H1 (cell line): ENCODE measurements around the gene GTF2A2. TPM values are rescaled to one million over a fixed set of nuclear protein-coding genes. Genes with fewer than 3 reads are reported as not detected.

Experiments used
- CTCF ChIA-PET: fragments of 300-600 bp; sonication (Branson Sonifier 250); formaldehyde crosslinking; loops from one replicate; lab custom pipeline; 2021; ENCODE audit not compliant: partially characterized antibody; lab: Charles Lee
- POLR2A ChIA-PET: fragments of 300-600 bp; sonication (Branson Sonifier 250); formaldehyde crosslinking; loops from one replicate; lab custom pipeline; 2021; ENCODE audit warnings: inconsistent platforms; ENCODE audit not compliant: partially characterized antibody; lab: Charles Lee
- DNase-seq, 2 experiments: peaks; one replicate each; pipeline versions ENCODE4 v3.0.0 to v3.0.0-alpha.2; 2010 to 2022; ENCODE audit warnings: low spot score in 2 of 2, low read depth in 1 of 2, mixed read lengths in 1 of 2
- FAIRE-seq: peaks from 2 replicates; lab custom pipeline; 2011; peaks lifted over from hg19 to GRCh38; lab: Jason Lieb, UNC
- H2AFZ ChIP-seq: 2 replicates; pipeline ENCODE4 v1.8.1; 2012; ENCODE audit warnings: low read length, inconsistent platforms
- H2AK5ac ChIP-seq: 2 replicates; pipeline ENCODE4 v1.6.1; 2013; ENCODE audit warnings: low read depth, low read length
- H2BK120ac ChIP-seq: replicated peaks from 2 replicates; pipeline ENCODE3; 2013; ENCODE audit warnings: low read depth, low read length, inconsistent platforms
- H2BK12ac ChIP-seq: 2 replicates; pipeline ENCODE4 v1.6.1; 2013; ENCODE audit warnings: low read depth, low read length
- H2BK15ac ChIP-seq: 2 replicates; pipeline ENCODE4 v1.6.1; 2013; ENCODE audit warnings: low read length
- H2BK20ac ChIP-seq: 2 replicates; pipeline ENCODE4 v1.6.1; 2013; ENCODE audit warnings: low read length
- H2BK5ac ChIP-seq: 2 replicates; pipeline ENCODE4 v1.6.1; 2013; ENCODE audit warnings: low read depth, low read length
- H3K14ac ChIP-seq: 2 replicates; pipeline ENCODE4 v1.6.1; 2013; ENCODE audit warnings: inconsistent platforms; ENCODE audit not compliant: insufficient read length
- H3K18ac ChIP-seq: 2 replicates; pipeline ENCODE4 v1.6.1; 2013; ENCODE audit warnings: low read length; ENCODE audit errors: extremely low read depth
- H3K23ac ChIP-seq: 2 replicates; pipeline ENCODE4 v1.6.1; 2013; ENCODE audit warnings: inconsistent platforms; ENCODE audit not compliant: insufficient read length
- H3K23me2 ChIP-seq: 2 replicates; pipeline ENCODE4 v1.6.1; 2013; ENCODE audit warnings: low read depth, low read length
- H3K27ac ChIP-seq: 2 replicates; pipeline ENCODE4 v1.6.1; 2011; ENCODE audit warnings: low read depth, low read length, inconsistent platforms
- H3K27me3 ChIP-seq, 4 experiments: replicated peaks in 1 of 4; 1 replicate in 1 of 4; 2 replicates in 3 of 4; pipeline versions ENCODE4 v1.6.1 to v1.8.1; 2011 to 2013; ENCODE audit warnings: low read length in 3 of 4, mild to moderate bottlenecking in 3 of 4, inconsistent platforms in 2 of 4, mixed read lengths in 2 of 4, moderate library complexity in 1 of 4; ENCODE audit not compliant: control insufficient read depth in 3 of 4, insufficient read depth in 3 of 4; ENCODE audit errors: extremely low read depth in 1 of 4
- H3K36me3 ChIP-seq, 4 experiments: 2 replicates each; pipeline versions ENCODE4 v1.6.1 to v1.8.1; 2011 to 2013; ENCODE audit warnings: mild to moderate bottlenecking in 4 of 4, low read length in 3 of 4, moderate library complexity in 2 of 4, control low read depth in 1 of 4, inconsistent platforms in 1 of 4; ENCODE audit not compliant: insufficient read depth in 4 of 4, control insufficient read depth in 2 of 4
- H3K4ac ChIP-seq: replicated peaks from 2 replicates; pipeline ENCODE3; 2013; ENCODE audit warnings: low read length, low read depth, mixed read lengths, inconsistent platforms; ENCODE audit not compliant: insufficient read length
- H3K4me1 ChIP-seq, 4 experiments: replicated peaks in 1 of 4; 1 replicate in 1 of 4; 2 replicates in 3 of 4; pipeline versions ENCODE4 v1.6.1 to v1.8.1; 2011 to 2013; ENCODE audit warnings: low read length in 3 of 4, inconsistent platforms in 2 of 4, mixed read lengths in 1 of 4; ENCODE audit not compliant: insufficient read depth in 4 of 4, control insufficient read depth in 3 of 4
- H3K4me2 ChIP-seq, 2 experiments: 2 replicates each; pipeline versions ENCODE4 v1.6.1 to v1.8.1; 2011 to 2013; ENCODE audit warnings: low read depth in 2 of 2, low read length in 2 of 2, control low read depth in 1 of 2, inconsistent platforms in 1 of 2, mild to moderate bottlenecking in 1 of 2; ENCODE audit not compliant: insufficient read depth in 1 of 2
- H3K4me3 ChIP-seq, 4 experiments: fragments of 200-600, 300-600 bp in 1 of 4; sonication (generic), shearing (Covaris generic), sonication (Bioruptor Twin) in 1 of 4; 2 replicates each; pipeline versions ENCODE4 v1.5.1 to v1.8.1; 2011 to 2016; ENCODE audit warnings: low read length in 4 of 4, low read depth in 3 of 4, control low read depth in 2 of 4, inconsistent platforms in 2 of 4, mild to moderate bottlenecking in 2 of 4, mixed read lengths in 1 of 4, moderate library complexity in 1 of 4; ENCODE audit not compliant: insufficient read depth in 2 of 4; ENCODE audit errors: extremely low read depth in 1 of 4
- H3K56ac ChIP-seq: replicated peaks from 2 replicates; pipeline ENCODE3; 2013; ENCODE audit warnings: low read depth, mild to moderate bottlenecking, mixed read lengths, low read length, inconsistent platforms; ENCODE audit not compliant: insufficient read length
- H3K79me1 ChIP-seq: 2 replicates; pipeline ENCODE4 v1.6.1; 2013; ENCODE audit warnings: low read depth, low read length, control low read depth
- H3K79me2 ChIP-seq, 2 experiments: 2 replicates each; pipeline versions ENCODE4 v1.6.1 to v1.8.1; 2012 to 2013; ENCODE audit warnings: low read length in 2 of 2, mild to moderate bottlenecking in 2 of 2, inconsistent platforms in 1 of 2; ENCODE audit not compliant: insufficient read depth in 2 of 2, control insufficient read depth in 1 of 2
- H3K9ac ChIP-seq, 4 experiments: replicated peaks in 1 of 4; 1 replicate in 1 of 4; 2 replicates in 3 of 4; pipeline versions ENCODE4 v1.6.1 to v1.8.1; 2011 to 2013; ENCODE audit warnings: low read depth in 3 of 4, low read length in 3 of 4, control low read depth in 2 of 4, mild to moderate bottlenecking in 2 of 4, moderate library complexity in 2 of 4, inconsistent platforms in 1 of 4; ENCODE audit errors: extremely low read depth in 1 of 4
- H3K9me3 ChIP-seq, 2 experiments: 2 replicates each; pipeline versions ENCODE4 v1.6.1 to v1.8.1; 2012 to 2013; ENCODE audit warnings: mild to moderate bottlenecking in 2 of 2, moderate library complexity in 2 of 2, control low read depth in 1 of 2, inconsistent platforms in 1 of 2, low read depth in 1 of 2, low read length in 1 of 2, mixed read lengths in 1 of 2; ENCODE audit not compliant: insufficient read depth in 2 of 2
- H4K20me1 ChIP-seq, 2 experiments: replicated peaks in 1 of 2; 2 replicates each; pipeline versions ENCODE3 to v1.8.1; 2011 to 2013; ENCODE audit warnings: inconsistent platforms in 2 of 2, low read length in 2 of 2, mild to moderate bottlenecking in 1 of 2; ENCODE audit not compliant: insufficient read depth in 2 of 2, control insufficient read depth in 1 of 2
- H4K5ac ChIP-seq: 2 replicates; pipeline ENCODE4 v1.6.1; 2013; ENCODE audit warnings: low read length, low read depth, mixed read lengths, inconsistent platforms; ENCODE audit not compliant: insufficient read length
- H4K8ac ChIP-seq: 2 replicates; pipeline ENCODE4 v1.8.0; 2013; ENCODE audit warnings: mild to moderate bottlenecking, moderate library complexity, low read length, inconsistent platforms; ENCODE audit not compliant: insufficient read depth; ENCODE audit errors: extremely low read depth
- H4K91ac ChIP-seq: replicated peaks from 2 replicates; pipeline ENCODE3; 2013; ENCODE audit warnings: low read length, mixed read lengths, inconsistent platforms; ENCODE audit not compliant: insufficient read length
- BRCA1 ChIP-seq: IDR thresholded peaks from 2 replicates; pipeline ENCODE4 v1.6.1; 2012; ENCODE audit warnings: low read depth, low read length, improper control_type of control experiment
- GABPA ChIP-seq: IDR thresholded peaks from 2 replicates; pipeline ENCODE4 v1.6.1; 2011; ENCODE audit warnings: mild to moderate bottlenecking, low read length, moderate library complexity, borderline replicate concordance; ENCODE audit not compliant: insufficient read depth
- JUND ChIP-seq: IDR thresholded peaks from 2 replicates; pipeline ENCODE4 v1.6.1; 2011; ENCODE audit warnings: mild to moderate bottlenecking, improper control_type of control experiment, low read length
- KDM4A ChIP-seq: IDR thresholded peaks from one replicate; pipeline ENCODE4 v1.7.1; 2012; ENCODE audit warnings: low read depth, mild to moderate bottlenecking, moderate library complexity, low read length, inconsistent platforms; ENCODE audit not compliant: severe bottlenecking
- RBBP5 ChIP-seq: IDR thresholded peaks from 2 replicates; pipeline ENCODE4 v1.7.1; 2012; ENCODE audit warnings: low read depth, mild to moderate bottlenecking, inconsistent platforms, low read length, moderate library complexity, borderline replicate concordance
- SIN3A ChIP-seq, 2 experiments: IDR thresholded peaks in 1 of 2; conservative IDR thresholded peaks in 1 of 2; 2 replicates each; pipeline ENCODE4 v1.6.1; 2011 to 2012; ENCODE audit warnings: low read length in 2 of 2, improper control_type of control experiment in 1 of 2, low read depth in 1 of 2, mild to moderate bottlenecking in 1 of 2
- SP1 ChIP-seq: IDR thresholded peaks from 2 replicates; pipeline ENCODE4 v1.6.1; 2011; ENCODE audit warnings: low read depth, low read length
- TAF1 ChIP-seq: IDR thresholded peaks from 2 replicates; pipeline ENCODE4 v1.6.1; 2011; ENCODE audit warnings: mild to moderate bottlenecking, low read depth, low read length
- ZNF274 ChIP-seq: IDR thresholded peaks from 2 replicates; pipeline ENCODE4 v1.7.0; 2012; ENCODE audit warnings: low read length, borderline replicate concordance; ENCODE audit errors: extremely low read depth
- WGBS, 2 experiments: shearing (Covaris generic) in 1 of 2; methylation state at CpG; one replicate each; pipeline versions ENCODE4 v1.1.6 to v1.1.7; 2013 to 2015; ENCODE audit warnings: low lambda C conversion rate in 2 of 2, mixed read lengths in 2 of 2, inconsistent platforms in 1 of 2, low coverage in 1 of 2, missing lambda C conversion rate in 1 of 2; ENCODE audit not compliant: insufficient replicate concordance in 2 of 2, insufficient coverage in 1 of 2, insufficient read length in 1 of 2; ENCODE audit errors: extremely low coverage in 1 of 2, missing lambda C conversion rate in 1 of 2; 5-methylcytosine and 5-hydroxymethylcytosine counted together
- polyA plus RNA-seq, 7 experiments: library from polyadenylated mRNA; depleted of rRNA in 3 of 7; stranded (reverse) in 5 of 7; unstranded in 2 of 7; fragments of >200 nt in 5 of 7; fragments of 200-250 nt in 2 of 7; gene quantifications; 1 replicate in 5 of 7; 2 replicates in 1 of 7; 4 replicates in 1 of 7; pipeline versions ENCODE4 v1.2.1 to v1.2.3, GENCODE V29; 2011 to 2013; ENCODE audit warnings: missing spikeins in 2 of 7, mixed read lengths in 2 of 7
- total RNA-seq: library from RNA; stranded (reverse); fragmentation: NEBNext Ultra II Directional; extraction: Animal tissue kit (Norgen Biotek cat#: 25700); gene quantifications from 2 replicates; pipeline ENCODE4 v1.2.1, GENCODE V29; 2021
- TF ChIP-seq, protein P1 (sequence below): IDR thresholded peaks from 2 replicates; pipeline ENCODE4 v1.6.1; 2011; ENCODE audit warnings: low read depth, mild to moderate bottlenecking, low read length; ENCODE audit not compliant: insufficient read depth

Gene GTF2A2
- total and polyA plus RNA-seq, 2 of the 8 experiments (the other 6 are each of a cell fraction or from before 2014, with no cell fraction given) = 52.2 to 161 TPM

DNA sequence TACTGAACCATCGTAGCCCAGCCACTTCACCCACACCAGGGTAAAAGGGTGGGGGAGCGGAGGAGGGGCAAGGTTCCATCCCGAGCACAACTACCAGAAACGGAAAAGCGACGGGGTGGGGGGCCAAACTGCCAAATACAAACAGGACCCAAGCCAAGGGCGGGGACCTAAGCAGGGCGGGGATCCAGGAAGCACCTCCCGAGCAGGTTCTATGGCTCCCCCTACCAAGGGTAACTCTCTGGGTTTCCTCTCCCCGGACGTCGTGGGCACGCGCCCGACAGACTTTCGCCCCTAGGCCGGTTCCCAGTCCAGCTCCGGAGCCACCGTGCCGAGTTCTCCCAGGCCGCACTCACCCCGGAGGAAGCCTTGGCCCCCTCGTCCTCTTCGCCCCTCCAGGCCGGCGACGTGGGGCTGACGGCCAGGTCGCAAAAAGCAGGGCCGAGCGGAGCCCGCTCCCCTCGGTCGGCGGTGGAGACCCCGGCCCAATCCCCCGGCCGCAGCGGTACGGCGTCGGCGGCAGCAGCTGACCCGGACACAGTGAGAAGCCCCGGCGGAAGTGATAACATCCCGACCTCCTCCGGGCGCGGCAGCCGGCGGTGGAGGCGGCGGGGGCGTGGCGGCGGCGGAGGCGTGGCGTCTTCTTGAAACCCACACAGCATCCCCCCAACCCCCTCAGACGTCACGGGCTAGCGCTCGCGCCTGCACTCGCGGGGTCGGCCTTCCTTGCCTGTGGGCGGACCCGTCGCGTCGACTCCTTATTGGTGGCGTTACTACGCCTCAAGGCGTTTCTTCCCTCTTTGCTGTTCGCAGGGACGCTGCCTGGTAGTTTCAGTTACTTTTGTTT lies 31.7 kb upstream of the GTF2A2 start, which contains the start of gene BNIP2:
BNIP2 (minus strand) TSS at position 539 of the 844 bp plus-strand sequence. CDS start 6,863 bp downstream, outside the sequence.
- Histone ChIP-seq H3K18ac (peak within 1 kb of the TSS; percentile 99), H2AK5ac (no peak within 1 kb of the TSS), H3K9me3 (no peaks in the 10 kb centered on the region), H2BK12ac (peak within 1 kb of the TSS; percentile 55; the same call in 1 of the 2 replicates), H2AFZ (0 out of 2 replicates have a peak within 1 kb of the TSS, but pooled peaks have one; percentile 36), H3K4me2 (peak within 1 kb of the TSS; percentile 68 to 77), H4K8ac (peak within 1 kb of the TSS; percentile 82; the same call in 1 of the 2 replicates), H3K36me3 (peaks cover 0 to 3% (median 0%) of the 10 kb centered on the region in 4 experiments; a peak in 3 of 8 replicates), H2BK120ac (no peak within 1 kb of the TSS), H4K91ac (peak within 1 kb of the TSS; percentile 80), H3K27ac (peak within 1 kb of the TSS; percentile 89), H3K4me3 (peak within 1 kb of the TSS; percentile 53 to 99 (median 90)), H3K56ac (peak within 1 kb of the TSS; percentile 95), H3K4ac (peak within 1 kb of the TSS; percentile 61), H2BK20ac (no peak within 1 kb of the TSS), H4K20me1 (peaks cover 2 to 6% of the 10 kb centered on the region in 2 experiments), H3K27me3 (peaks cover 0 to 6% (median 4%) of the 10 kb centered on the region in 4 experiments; a peak in 5 of 7 replicates), H2BK5ac (peak within 1 kb of the TSS; percentile 92; the same call in 1 of the 2 replicates), H3K9ac (peak within 1 kb of the TSS; percentile 75 to 94 (median 88)), H3K4me1 (peaks cover 0 to 6% (median 1%) of the 10 kb centered on the region in 4 experiments; a peak in 4 of 7 replicates), H4K5ac (peak within 1 kb of the TSS; percentile 77), H3K23ac (no peak within 1 kb of the TSS), H3K79me2 (peaks cover 15 to 47% of the 10 kb centered on the region in 2 experiments), H3K23me2 (no peaks in the 10 kb centered on the region), H3K14ac (no peak within 1 kb of the TSS), H2BK15ac (no peak within 1 kb of the TSS), H3K79me1 (0 out of 2 replicates have a peak, but pooled peaks cover 4% of the 10 kb centered on the region)
- peak; percentile 96 to 98 for DNase-seq
- FAIRE-seq = no peak
- ChIA-PET POLR2A (interaction anchor here (0.5 to 1.7 kb wide), 8 partner anchors 8 to 305 kb away, joined by 3 to 5 read pairs (median 3); partner anchors contain the start of gene GTF2A2), CTCF (no interaction called here)
- 1% methylated on average over 63 of the region's 78 CpGs; no CpG with 5 or more reads in 1 of the 2 experiments for WGBS, 2 experiments
- TF ChIP-seq JUND = no peak
- TF ChIP-seq KDM4A = peak; percentile 66
- TF ChIP-seq SIN3A (conservative IDR thresholded peaks at IDR 0.05 in 1 of 2, IDR thresholded peaks at IDR 0.05 in 1 of 2; ENCODE audit: low read depth in 1 of 2, low read length in 2 of 2) = peak; percentile 33 to 47; a peak in 1 of 4 replicates
- TF ChIP-seq SP1 = peak; percentile 68; the same call in 1 of the 2 replicates
- TF ChIP-seq TAF1 = peak; percentile 93
- TF ChIP-seq BRCA1 = 0 out of 2 replicates have a peak, but pooled peaks have one; percentile 52
- peak; percentile 85 for TF ChIP-seq GABPA
- TF ChIP-seq, protein P1, sequence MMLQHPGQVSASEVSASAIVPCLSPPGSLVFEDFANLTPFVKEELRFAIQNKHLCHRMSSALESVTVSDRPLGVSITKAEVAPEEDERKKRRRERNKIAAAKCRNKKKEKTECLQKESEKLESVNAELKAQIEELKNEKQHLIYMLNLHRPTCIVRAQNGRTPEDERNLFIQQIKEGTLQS = no peak
- no peak for TF ChIP-seq ZNF274
- TF ChIP-seq RBBP5 = peak; percentile 90
